Caco-2 (cell line): ENCODE results near the gene RELB. TPM values are rescaled to one million over a fixed set of nuclear protein-coding genes. Genes with fewer than 3 reads are reported as not detected.

Experiments
- BruUV-seq: library from RNA; stranded (reverse); fragments of 400-500 nt; replicated peaks from 2 replicates; lab custom pipeline; 2021; lab: Mats Ljungman, UMichigan
- CTCF ChIA-PET: fragments of 300-600 bp; sonication (Branson Sonifier 250); formaldehyde crosslinking; loops from one replicate; lab custom pipeline; 2022; ENCODE audit warnings: antibody characterized with exemption; lab: Charles Lee
- POLR2A ChIA-PET: fragments of 300-600 bp; sonication (Branson Sonifier 250); formaldehyde crosslinking; loops from one replicate; lab custom pipeline; 2022; ENCODE audit warnings: antibody characterized with exemption; lab: Charles Lee
- DNase-seq, 2 experiments: peaks; one replicate each; pipeline versions ENCODE4 v3.0.0 to v3.0.0-alpha.2; 2020 to 2022
- H3K27me3 ChIP-seq: replicated peaks from 2 replicates; pipeline ENCODE4 v1.6.0; 2011; ENCODE audit warnings: low read length; ENCODE audit not compliant: control insufficient read depth, insufficient read depth
- H3K36me3 ChIP-seq: 2 replicates; pipeline ENCODE4 v1.5.1; 2011; ENCODE audit warnings: low read length; ENCODE audit not compliant: control insufficient read depth, insufficient read depth
- H3K4me1 ChIP-seq: fragments of 250-450 bp; sonication (Bioruptor Pico); 2 replicates; pipeline ENCODE4 v1.5.1; 2020; ENCODE audit warnings: mild to moderate bottlenecking
- H3K4me3 ChIP-seq: 2 replicates; pipeline ENCODE4 v1.5.1; 2011; ENCODE audit warnings: low read depth, mild to moderate bottlenecking, control low read depth, low read length
- H3K9me3 ChIP-seq: fragments of 250-450 bp; sonication (Bioruptor Pico); 2 replicates; pipeline ENCODE4 v1.5.1; 2020; ENCODE audit warnings: mild to moderate bottlenecking, moderate library complexity
- H3K27ac Mint-ChIP-seq: one replicate; pipeline ENCODE4 v1.8.0; 2022; ENCODE audit warnings: mixed read lengths; ENCODE audit not compliant: unreplicated experiment
- H3K27me3 Mint-ChIP-seq: one replicate; pipeline ENCODE4 v1.8.0; 2022; ENCODE audit warnings: mixed read lengths; ENCODE audit not compliant: insufficient read depth, unreplicated experiment
- H3K36me3 Mint-ChIP-seq: one replicate; pipeline ENCODE4 v1.8.0; 2022; ENCODE audit warnings: mild to moderate bottlenecking, mixed read lengths; ENCODE audit not compliant: insufficient read depth, unreplicated experiment
- H3K4me1 Mint-ChIP-seq: one replicate; pipeline ENCODE4 v1.8.0; 2022; ENCODE audit warnings: low read depth, mixed read lengths; ENCODE audit not compliant: unreplicated experiment
- H3K4me3 Mint-ChIP-seq: one replicate; pipeline ENCODE4 v1.8.0; 2022; ENCODE audit warnings: mild to moderate bottlenecking, moderate library complexity, mixed read lengths; ENCODE audit not compliant: unreplicated experiment
- H3K9me3 Mint-ChIP-seq: one replicate; pipeline ENCODE4 v1.8.0; 2022; ENCODE audit warnings: mixed read lengths; ENCODE audit not compliant: unreplicated experiment
- CTCF ChIP-seq, 2 experiments: fragments of 200-600 bp in 1 of 2; IDR thresholded peaks; 1 replicate in 1 of 2; 2 replicates in 1 of 2; pipeline versions ENCODE4 v1.5.1 to v1.8.0; 2011 to 2022; ENCODE audit warnings: antibody characterized with exemption in 1 of 2, control low read depth in 1 of 2, inconsistent platforms in 1 of 2, low read depth in 1 of 2, low read length in 1 of 2, mild to moderate bottlenecking in 1 of 2, moderate library complexity in 1 of 2; ENCODE audit not compliant: insufficient read depth in 1 of 2, severe bottlenecking in 1 of 2, unreplicated experiment in 1 of 2
- intact Hi-C: fragments of 100-400 bp; cut with micrococcal nuclease; formaldehyde crosslinking; loops from one replicate; pipeline ENCODE4 v1.10.0; 2022; ENCODE audit not compliant: unreplicated experiment
- total RNA-seq: library from RNA; stranded (reverse); gene quantifications from 2 replicates; pipeline ENCODE4 v1.2.3, GENCODE V29; 2022

Gene RELB
- total RNA-seq, 1 experiment from 2014 or later = 6.3 TPM

GRCh38 chr19:45070214-45070613 is 69.0 kb downstream of the RELB start:
- no peaks in the 10 kb centered on the region for H3K27me3 ChIP-seq
- ChIA-PET POLR2A (no interaction called here), CTCF (no interaction called here)
- H3K9me3 ChIP-seq = no peaks in the 10 kb centered on the region
- peaks cover 6% of the 10 kb centered on the region for H3K4me1 Mint-ChIP-seq
- H3K4me3 Mint-ChIP-seq = no peak overlapping the region
- no peaks in the 10 kb centered on the region for H3K27me3 Mint-ChIP-seq
- BruUV-seq = no TSS peak
- no peaks in the 10 kb centered on the region for H3K9me3 Mint-ChIP-seq
- peaks cover 3% of the 10 kb centered on the region; the same call in 1 of the 2 replicates for H3K4me1 ChIP-seq
- H3K27ac Mint-ChIP-seq = no peak overlapping the region
- TF ChIP-seq CTCF (IDR thresholded peaks at IDR 0.05; ENCODE audit: insufficient read depth in 1 of 2, low read depth in 1 of 2, low read length in 1 of 2, severe bottlenecking in 1 of 2, unreplicated experiment in 1 of 2) = no peak
- peaks cover 68% of the 10 kb centered on the region for H3K36me3 Mint-ChIP-seq
- H3K36me3 ChIP-seq = peaks cover 3% of the 10 kb centered on the region; the same call in 1 of the 2 replicates
- intact Hi-C loops = loop anchor here (10.0 kb wide), 1 partner anchor 165 kb away; the partner anchor contains the start of gene APOE
- DNase-seq = no peak
- H3K4me3 ChIP-seq = no peak overlapping the region

- H3K27ac Mint-ChIP-seq = no peak overlapping the region
- intact Hi-C loops = loop anchor here (10.0 kb wide), 1 partner anchor 166 kb away; the partner anchor contains the start of gene APOE
- Histone ChIP-seq H3K4me1 (peaks cover 3% of the 10 kb centered on the region; the same call in 1 of the 2 replicates), H3K27me3 (no peaks in the 10 kb centered on the region), H3K4me3 (no peak overlapping the region), H3K36me3 (peaks cover 3% of the 10 kb centered on the region; the same call in 1 of the 2 replicates), H3K9me3 (no peaks in the 10 kb centered on the region)
- no peaks in the 10 kb centered on the region for H3K9me3 Mint-ChIP-seq
- ChIA-PET CTCF (no interaction called here), POLR2A (no interaction called here)
- BruUV-seq = no TSS peak
- peaks cover 60% of the 10 kb centered on the region for H3K36me3 Mint-ChIP-seq
- no peaks in the 10 kb centered on the region for H3K27me3 Mint-ChIP-seq
- H3K4me1 Mint-ChIP-seq = peaks cover 6% of the 10 kb centered on the region
- no peak for DNase-seq
- no peak for TF ChIP-seq CTCF (IDR thresholded peaks at IDR 0.05; ENCODE audit: insufficient read depth in 1 of 2, low read depth in 1 of 2, low read length in 1 of 2, severe bottlenecking in 1 of 2, unreplicated experiment in 1 of 2)
- no peak overlapping the region for H3K4me3 Mint-ChIP-seq
Measured at GRCh38 chr19:45070861-45071544, 69.7 kb downstream of the RELB start.

GRCh38 chr19:45071545-45071938 is 70.3 kb downstream of the RELB start:
- no peak overlapping the region for H3K27ac Mint-ChIP-seq
- Histone ChIP-seq H3K27me3 (no peaks in the 10 kb centered on the region), H3K4me1 (peaks cover 4% of the 10 kb centered on the region), H3K4me3 (no peak overlapping the region), H3K36me3 (peaks cover 3% of the 10 kb centered on the region; the same call in 1 of the 2 replicates), H3K9me3 (no peaks in the 10 kb centered on the region)
- intact Hi-C loops = loop anchor here (10.0 kb wide), 1 partner anchor 167 kb away; the partner anchor contains the start of gene APOE
- H3K4me1 Mint-ChIP-seq = peaks cover 7% of the 10 kb centered on the region
- H3K4me3 Mint-ChIP-seq = no peak overlapping the region
- peaks cover 58% of the 10 kb centered on the region for H3K36me3 Mint-ChIP-seq
- BruUV-seq = no TSS peak
- POLR2A ChIA-PET = no interaction called here
- DNase-seq = no peak
- CTCF ChIA-PET = no interaction called here
- TF ChIP-seq CTCF (IDR thresholded peaks at IDR 0.05; ENCODE audit: insufficient read depth in 1 of 2, low read depth in 1 of 2, low read length in 1 of 2, severe bottlenecking in 1 of 2, unreplicated experiment in 1 of 2) = no peak
- no peaks in the 10 kb centered on the region for H3K9me3 Mint-ChIP-seq
- H3K27me3 Mint-ChIP-seq = no peaks in the 10 kb centered on the region
